HG03060 (cell line): Measurements from ENCODE around the gene WDR54.
"Not testable (repeated sequence)": the region's sequence is repeated elsewhere in the genome, so short reads cannot be mapped to it uniquely, and the experiment has no call there.

Experiments used
- ATAC-seq: cut with Tn5 transposase; IDR thresholded peaks from one replicate; pipeline ENCODE4 v1.9.1; 2021; ENCODE audit warnings: low read depth, moderate number of reproducible peaks; ENCODE audit not compliant: unreplicated experiment

Gene WDR54

DNA sequence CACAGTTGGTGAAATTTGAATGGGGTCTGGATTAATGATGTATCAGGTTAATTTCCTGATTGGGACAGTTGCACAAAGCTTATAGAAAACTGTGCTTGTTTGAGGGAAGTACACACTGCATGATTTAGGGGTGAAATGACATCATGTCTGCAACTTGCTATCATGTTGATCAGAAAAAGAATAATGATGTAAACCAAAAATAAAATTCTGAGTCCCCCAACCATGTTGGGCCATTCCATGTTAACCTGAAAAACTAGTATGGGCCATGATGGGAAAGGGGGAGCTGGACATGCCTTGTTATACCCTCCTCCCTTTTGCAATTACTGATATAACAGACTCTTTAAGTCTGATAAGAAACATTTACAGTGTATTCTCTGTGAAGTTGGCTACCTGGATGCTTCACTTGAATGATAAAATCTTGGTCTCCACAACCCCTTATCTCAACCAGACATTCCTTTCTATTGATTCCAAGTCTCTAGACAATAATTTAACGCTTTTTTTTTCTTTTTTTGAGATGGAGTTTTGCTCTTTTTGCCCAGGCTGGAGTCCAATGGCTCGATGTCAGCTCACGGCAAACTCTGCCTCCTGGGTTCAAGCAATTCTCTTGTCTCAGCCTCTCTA, 29.1 kb downstream of the WDR54 start:
- ATAC-seq = no peak

DNA sequence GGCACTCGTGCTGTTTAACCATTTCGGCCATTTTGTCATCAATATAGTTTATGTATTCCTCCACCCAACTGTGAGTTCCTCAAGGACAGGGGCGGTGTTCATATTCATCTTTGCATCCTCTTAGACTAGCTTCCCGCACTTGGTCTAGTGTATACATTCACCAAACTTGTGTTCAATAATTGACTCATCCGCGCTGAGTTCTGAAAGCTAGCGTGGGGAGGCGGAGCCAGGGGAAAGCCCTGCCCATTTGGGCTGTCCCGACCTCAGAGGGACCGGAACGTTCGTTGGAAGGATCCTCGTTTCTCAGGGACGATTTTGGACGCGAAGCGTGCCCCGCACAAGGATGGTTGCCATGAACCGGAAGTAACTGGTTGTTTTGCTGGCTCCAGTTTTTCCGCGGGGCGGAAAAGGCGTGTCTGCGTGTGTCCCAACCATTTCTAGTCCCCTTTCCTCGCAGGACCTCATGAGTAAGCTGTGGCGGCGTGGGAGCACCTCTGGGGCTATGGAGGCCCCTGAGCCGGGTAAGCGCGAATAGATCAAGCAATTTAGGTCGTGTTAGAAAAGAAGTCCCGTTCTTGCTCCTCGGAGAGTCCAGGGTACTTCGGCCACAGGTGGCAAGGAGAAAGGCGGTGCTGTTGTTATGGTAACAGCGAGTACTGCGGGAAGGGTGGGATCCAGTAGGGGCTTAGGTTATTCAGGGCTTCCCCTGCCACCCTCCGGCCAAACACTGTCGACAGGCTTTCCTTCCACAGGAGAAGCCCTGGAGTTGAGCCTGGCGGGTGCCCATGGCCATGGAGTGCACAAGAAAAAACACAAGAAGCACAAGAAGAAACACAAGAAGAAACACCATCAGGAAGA, 33.4 kb downstream of the WDR54 start, which contains the start of gene INO80B:
INO80B (plus strand) TSS at position 434 of the 858 bp plus-strand sequence; CDS start at position 464, 30 bp downstream.
- peak; percentile 44 for ATAC-seq

DNA sequence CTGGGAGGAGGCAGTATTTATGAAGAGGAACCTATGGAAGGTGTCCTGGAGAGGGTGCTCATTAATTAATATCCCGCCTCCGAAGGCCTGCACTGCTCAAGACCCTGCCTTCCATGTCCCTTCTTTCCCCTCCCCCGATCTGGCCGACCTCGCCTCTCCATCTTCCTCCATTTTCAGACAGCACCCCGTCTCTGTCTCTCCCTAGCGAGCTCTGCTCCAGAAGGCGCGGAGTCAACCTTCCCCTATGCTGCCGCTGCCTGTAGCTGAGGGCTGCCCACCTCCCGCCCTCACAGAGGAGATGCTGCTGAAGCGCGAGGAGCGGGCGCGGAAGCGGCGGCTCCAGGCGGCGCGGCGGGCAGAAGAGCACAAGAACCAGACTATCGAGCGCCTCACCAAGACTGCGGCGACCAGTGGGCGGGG, 35.6 kb downstream of the WDR54 start:
- ATAC-seq = no peak

DNA sequence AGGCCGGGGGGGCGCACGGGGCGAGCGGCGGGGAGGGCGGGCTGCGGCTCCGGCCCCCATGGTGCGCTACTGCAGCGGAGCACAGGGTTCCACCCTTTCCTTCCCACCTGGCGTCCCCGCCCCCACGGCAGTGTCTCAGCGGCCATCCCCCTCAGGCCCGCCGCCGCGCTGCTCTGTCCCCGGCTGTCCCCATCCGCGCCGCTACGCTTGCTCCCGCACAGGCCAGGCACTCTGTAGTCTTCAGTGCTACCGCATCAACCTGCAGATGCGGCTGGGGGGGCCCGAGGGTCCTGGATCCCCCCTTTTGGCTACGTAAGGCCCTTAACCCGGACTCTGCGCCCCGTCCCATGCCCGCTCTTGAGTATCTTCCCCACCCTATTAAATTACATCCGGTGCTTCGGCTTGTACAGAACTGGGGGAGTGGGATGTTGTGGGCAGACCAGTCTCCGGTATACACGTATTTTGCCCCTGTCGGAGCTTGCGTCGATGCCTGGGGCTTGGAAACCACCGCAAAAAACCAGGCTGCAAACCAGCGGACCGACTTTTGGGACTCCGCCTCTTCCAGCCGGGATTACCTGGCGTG, 36.1 kb downstream of the WDR54 start:
- peak; percentile 10 for ATAC-seq

DNA sequence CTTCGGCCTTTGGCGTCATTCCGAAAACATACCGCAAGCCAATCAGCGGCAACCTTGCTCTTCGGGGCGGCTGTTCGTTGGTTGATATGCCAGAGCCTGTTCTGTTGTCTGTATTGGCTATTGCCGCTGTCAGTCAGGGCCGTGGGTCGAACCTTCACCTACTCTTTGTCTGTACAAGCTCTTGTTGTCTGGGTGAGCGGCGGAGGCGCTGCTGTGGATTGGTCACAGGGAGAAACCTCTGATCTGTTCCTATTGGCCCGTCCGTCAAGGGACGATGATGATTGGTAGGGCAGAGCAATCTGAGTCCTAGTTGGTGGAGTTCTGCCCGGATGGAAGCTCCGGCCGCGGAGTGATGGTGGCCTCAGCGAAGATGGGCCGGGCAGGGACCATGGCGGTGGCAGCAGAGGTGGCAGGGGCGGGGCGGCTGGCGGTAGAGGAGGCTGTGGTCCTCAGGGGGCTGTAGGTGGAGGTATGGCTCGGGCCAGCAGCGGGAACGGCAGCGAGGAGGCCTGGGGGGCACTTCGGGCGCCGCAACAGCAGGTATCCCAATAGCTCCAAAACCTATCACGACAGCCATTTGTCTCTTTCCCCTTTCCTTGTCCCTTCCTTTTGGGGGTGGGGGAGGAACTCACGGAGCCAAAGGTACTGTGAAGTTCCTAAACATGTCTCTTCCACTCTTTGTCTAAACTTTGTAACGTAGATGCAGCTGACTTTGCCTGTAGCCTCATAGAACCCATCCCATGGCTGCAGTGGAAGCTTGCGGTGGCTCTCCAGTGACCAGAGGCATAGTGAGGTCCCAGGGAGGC, 36.8 kb downstream of the WDR54 start, which contains the start of gene WBP1:
WBP1 (plus strand) TSS at position 307 of the 806 bp plus-strand sequence; CDS start at position 472, 165 bp downstream.
- ATAC-seq = peak; percentile 81

DNA sequence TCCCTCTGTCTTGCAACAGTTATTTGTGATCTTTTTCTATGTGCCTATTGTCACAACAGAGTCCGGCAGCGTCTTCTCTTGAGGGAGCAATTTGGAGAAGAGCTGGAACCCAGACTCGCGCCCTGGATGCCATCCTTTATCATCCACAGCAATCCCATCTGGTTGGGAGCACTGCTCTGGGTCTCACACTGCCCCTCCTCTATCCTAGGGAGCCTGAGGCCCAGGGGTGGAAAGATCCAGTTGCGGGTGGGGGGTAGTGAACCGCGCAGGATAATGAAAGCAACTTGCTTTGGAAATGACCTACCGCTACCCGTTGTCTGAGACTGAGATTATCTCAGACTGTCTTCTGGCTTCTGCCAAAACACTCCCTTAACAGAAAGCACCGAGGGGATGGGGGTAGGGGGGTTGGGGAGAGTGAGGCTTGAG, 37.4 kb downstream of the WDR54 start:
- ATAC-seq = no peak

DNA sequence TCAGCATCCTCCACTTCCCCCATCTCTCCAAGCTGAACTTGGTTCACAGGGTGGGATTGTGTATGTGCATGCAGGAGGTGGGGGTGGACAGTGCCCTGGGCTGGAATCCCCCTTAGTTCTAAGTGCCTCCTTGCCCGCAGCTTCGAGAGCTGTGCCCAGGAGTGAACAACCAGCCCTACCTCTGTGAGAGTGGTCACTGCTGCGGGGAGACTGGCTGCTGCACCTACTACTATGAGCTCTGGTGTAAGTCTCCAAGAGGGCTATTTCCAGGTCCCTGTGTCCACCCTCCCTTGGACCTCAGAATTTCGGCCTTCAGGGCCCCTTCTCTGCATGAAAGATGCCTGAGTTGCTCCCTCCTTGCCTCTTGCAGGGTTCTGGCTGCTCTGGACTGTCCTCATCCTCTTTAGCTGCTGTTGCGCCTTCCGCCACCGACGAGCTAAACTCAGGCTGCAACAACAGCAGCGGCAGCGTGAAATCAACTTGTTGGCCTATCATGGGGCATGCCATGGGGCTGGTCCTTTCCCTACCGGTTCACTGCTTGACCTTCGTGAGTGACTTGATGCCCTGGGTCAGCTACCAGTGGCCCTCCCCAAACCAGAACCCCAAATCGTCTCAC, 38.1 kb downstream of the WDR54 start:
- not testable (repeated sequence) for ATAC-seq

DNA sequence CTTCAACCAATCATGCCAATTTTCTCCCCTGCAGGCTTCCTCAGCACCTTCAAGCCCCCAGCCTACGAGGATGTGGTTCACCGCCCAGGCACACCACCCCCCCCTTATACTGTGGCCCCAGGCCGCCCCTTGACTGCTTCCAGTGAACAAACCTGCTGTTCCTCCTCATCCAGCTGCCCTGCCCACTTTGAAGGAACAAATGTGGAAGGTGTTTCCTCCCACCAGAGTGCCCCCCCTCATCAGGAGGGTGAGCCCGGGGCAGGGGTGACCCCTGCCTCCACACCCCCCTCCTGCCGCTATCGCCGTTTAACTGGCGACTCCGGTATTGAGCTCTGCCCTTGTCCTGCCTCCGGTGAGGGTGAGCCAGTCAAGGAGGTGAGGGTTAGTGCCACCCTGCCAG, 38.7 kb downstream of the WDR54 start:
- not testable (repeated sequence) for ATAC-seq

DNA sequence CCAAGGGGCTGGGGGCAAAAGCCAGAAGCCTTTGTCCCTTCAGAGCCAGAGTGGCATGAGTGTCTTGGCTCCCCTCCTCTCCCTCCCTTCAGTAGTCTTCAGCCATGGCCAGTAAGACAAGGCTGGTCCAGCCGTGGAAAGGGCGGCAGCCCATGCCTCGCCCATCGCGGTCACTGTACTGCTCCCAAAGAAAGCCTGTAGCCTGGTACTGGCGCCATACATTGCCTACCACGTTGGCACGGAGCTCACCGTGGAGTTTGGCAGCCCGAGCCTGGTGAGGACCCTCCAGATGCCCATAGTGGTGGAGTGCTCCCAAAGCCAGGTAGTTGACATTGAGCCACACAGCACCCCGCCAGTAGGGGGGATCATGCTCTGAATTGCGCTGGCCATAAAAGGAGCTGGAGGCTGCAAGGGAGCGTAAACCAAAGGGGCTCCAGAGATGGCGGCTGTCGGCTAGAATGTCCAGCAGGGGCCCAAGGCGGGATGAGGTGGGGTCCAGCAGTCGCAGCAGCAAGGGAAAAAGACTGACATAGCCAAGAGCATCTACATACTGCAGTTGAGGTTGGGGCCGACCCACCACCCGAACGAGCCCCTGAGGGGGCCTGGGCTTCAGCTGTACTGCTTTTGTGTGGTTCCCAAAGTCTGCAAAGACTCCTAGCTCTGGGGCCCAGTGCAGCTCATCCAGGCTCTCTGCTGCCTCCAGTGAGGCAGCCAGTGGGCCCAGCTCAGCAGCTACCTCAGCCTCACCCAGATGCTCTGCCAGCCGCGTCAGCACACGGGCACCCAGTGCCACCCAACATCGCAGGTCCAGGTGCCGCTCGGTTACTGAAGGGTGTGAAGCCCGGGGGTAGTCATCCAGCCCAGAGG, 39.9 kb downstream of the WDR54 start:
- ATAC-seq = no peak

DNA sequence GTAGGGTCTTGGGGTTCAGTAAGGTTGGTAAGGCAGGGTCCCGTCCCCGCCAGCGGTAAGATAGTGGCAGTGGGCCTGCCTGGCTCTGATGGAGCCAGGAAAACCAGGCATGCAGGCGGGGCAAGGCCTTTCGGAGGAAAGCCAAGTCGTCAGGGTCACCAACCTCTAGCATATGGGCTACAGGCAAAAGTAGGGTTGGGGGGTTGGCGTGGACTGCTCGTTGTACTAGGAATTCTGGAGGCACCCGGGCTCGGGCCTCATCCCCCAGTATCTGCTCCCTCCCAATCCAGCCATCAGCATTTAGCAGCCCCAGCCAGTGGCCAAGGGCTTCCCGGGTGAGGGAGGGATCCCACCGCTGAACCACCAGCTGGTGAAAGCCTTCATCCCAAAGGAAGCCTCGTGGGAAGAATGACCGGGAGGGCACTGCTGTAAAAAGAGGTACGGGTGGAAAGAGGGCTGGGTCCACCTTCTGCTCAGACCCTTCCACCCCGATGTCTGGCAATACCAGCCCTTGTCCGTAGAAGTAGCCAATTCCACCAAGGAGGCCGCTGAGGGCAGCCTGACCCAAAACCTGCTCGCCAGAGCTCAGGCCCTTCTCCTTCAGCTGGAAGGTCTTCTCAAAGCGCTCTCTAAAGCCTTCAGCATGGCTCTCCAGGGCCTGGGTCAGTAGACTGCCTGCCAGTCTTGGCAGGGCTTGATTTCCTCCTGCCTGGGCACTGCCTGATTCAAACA, 40.7 kb downstream of the WDR54 start:
- ATAC-seq = no peak

DNA sequence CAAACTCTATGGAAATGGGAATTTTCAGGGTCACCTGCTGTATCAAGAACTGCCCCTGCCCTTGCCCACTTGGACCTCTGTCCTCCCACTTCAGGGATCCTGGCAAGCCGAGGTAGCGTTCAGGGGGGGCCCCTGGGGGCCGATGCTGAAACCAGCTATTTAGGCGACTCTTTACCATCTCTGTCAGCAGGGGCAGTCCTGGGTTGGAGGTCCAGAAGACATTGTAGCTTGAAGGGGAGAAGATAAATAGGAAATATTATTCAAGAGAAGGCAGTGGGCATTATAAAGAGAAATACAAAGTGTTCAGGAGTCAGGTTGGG, 41.2 kb downstream of the WDR54 start:
- no peak for ATAC-seq

DNA sequence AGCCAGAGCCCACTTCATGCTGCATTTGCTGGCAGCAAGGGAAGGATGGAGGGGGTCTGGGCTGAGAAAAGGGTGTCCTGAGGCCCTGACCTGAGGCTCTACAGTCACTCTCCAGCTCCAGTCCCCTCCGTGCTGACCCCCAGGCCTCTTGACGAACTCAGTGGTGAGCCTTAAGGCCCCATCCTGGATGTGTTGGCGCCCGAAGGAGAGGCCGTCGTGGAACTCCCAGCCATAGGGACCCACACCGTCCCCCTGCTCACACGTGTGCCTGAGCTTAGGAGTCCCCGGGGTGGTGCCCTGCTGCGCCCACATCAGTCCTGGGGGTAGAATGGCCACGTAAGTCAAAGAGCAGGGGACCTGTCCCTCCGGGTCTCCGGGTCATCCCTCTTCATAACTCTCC, 42.9 kb downstream of the WDR54 start:
- ATAC-seq = no peak

DNA sequence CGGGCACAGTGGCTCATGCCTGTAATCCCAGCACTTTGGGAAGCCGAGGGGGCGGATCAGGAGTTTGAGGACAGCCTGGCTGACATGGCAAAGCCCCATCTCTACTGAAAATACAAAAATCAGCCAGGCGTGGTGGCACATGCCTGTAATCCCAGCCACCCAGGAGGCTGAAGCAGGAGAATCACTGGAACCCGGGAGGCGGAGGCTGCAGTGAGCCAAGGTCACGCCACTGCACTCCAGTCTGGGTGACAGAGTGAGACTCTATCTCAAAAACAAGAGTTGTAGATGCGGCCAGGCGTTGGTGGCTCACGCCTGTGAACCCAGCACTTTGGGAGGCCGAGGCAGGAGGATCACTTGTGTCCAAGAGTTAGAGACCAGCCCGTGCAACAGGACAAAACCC, 49.2 kb downstream of the WDR54 start:
- not testable (repeated sequence) for ATAC-seq

DNA sequence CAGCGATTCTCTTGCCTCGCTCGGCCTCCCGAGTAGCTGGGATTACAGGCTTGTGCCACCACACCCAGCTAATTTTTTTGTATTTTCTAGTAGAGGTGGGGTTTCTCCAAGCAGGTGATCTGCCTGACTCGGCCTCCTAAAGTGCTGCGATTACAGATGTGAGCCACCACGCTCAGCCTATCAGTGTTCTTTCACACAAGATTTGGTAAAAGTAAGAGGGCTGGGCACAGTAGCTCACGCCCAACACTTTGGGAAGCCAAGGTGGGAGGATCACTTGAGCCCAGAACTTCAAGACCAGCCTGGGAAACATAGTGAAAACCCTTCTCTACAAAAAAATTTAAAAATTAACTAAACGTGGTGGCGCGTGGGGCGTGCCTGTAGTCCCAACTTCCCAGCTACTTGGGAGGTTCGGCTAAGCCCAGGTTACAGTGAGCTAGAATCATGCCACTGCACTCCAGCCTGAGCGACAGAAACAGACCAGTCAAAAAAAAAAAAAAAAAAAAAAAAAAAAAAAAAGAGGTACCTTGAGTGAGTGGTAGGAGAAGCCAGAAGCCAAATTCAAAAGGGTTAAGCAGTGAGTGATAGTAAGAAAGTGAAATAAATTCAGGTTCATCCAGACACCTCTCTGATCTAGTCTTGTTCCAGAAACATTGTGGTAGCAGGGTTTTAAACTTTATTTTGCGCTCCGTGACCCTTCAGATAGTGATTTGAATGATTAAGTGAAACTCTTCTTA, 50.0 kb downstream of the WDR54 start:
- no peak for ATAC-seq

DNA sequence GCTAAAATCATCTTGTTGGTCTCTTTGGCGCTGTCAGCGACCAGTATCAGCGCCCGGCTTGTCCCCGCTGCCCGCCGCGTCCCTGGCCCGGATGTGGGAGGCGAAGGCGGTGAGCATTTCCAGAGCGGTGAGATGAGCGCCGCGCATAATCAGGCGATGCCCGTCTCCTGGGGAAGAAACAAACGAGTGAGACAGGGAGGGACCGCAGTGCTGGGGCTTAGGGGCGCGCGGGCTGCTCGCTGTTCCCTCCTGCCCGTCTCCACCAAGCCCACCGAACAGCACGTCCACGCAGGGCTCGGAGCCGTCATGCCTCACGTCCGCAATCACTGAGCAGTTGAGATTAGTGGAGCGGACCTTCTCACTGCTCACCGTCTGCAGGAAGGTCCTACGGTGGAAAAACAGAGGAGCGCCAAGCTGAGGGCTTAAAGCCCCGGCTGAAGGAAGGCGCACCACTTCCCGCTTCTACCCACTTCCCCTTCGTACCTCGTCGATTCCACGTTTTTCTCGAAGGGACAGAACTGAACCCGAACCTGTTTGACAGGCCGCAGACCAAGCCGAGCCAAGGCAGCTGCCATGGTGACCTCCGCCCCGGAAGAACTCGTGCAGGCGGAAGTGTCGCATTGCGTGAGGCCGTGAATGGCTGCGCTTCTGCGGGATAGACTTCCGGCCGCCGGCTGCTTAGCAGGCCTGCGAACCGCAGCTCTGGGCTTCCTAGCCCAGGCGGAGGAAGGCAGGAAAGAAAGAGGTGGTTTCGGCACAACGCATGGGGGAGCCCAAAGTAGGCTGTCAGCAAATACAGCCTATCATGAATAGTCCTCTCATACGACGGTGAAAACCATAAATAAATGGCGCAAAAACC, 50.8 kb downstream of the WDR54 start, which contains the start of gene MRPL53:
MRPL53 (minus strand) TSS at position 595 of the 859 bp plus-strand sequence; CDS start at position 575, 20 bp downstream.
- ATAC-seq = peak; percentile 55

DNA sequence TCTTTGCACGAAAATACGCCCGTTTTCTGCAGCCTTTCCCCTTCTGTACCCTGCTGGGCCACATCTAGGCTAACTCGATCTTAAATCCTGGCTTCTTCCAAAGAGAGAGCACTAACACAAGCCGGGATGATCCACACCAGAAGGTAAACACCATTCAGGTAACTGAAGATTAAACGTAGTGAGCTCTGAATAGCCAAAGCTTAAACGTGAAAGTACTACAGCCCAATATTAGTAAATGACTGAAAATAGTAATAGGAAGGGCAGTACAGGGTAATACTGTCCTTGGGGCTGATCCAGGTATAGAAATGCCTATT, 51.4 kb downstream of the WDR54 start:
- no peak for ATAC-seq

DNA sequence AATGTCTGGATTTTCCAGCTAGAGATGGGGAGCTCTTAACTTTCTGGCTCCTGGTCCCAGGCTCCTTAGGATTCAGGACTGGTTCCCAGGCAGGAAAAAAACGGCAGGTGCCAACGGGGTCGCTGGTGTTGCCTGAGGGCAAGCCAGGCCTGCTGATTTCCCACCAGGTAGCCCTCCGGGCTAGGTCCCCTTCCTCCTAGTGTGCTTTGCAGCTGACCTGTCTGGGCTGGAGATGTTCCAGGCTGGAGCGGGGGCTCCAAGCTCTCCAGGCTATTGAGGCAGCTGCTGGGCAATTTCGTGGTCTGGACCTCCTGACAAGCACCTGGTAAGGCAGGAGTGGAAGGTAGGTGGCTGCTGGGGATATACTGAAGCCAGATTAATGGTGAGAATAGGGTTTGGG, 53.0 kb downstream of the WDR54 start:
- no peak for ATAC-seq
